Left lobe of liver (tissue), 2 donors: ENCODE measurements around the gene GCH1. TPM values are rescaled to one million over a fixed set of nuclear protein-coding genes. Genes with fewer than 3 reads are reported as not detected.
"Not testable (repeated sequence)": the region's sequence is repeated elsewhere in the genome, so short reads cannot be mapped to it uniquely, and the experiment has no call there.

Experiments
- ATAC-seq: fragments of 200-7000 bp; cut with Tn5 transposase; one replicate; pipeline ENCODE4 v1.9.1; 2020; ENCODE audit warnings: mild to moderate bottlenecking, moderate library complexity
- DNase-seq: peaks from one replicate; pipeline ENCODE4 v3.0.0-alpha.2; 2020; ENCODE audit warnings: low spot score
- total RNA-seq: library from RNA; stranded (reverse); gene quantifications from one replicate; pipeline ENCODE4 v1.2.1, GENCODE V29; 2021
- donor health status: DM: no; HTN: no; CAD: no; lungs with moderate emphysema.
- donor health status: DM: no; HTN: yes; CAD: no.

GCH1 gene, protein sequence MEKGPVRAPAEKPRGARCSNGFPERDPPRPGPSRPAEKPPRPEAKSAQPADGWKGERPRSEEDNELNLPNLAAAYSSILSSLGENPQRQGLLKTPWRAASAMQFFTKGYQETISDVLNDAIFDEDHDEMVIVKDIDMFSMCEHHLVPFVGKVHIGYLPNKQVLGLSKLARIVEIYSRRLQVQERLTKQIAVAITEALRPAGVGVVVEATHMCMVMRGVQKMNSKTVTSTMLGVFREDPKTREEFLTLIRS
- total RNA-seq = 71.0 TPM

DNA sequence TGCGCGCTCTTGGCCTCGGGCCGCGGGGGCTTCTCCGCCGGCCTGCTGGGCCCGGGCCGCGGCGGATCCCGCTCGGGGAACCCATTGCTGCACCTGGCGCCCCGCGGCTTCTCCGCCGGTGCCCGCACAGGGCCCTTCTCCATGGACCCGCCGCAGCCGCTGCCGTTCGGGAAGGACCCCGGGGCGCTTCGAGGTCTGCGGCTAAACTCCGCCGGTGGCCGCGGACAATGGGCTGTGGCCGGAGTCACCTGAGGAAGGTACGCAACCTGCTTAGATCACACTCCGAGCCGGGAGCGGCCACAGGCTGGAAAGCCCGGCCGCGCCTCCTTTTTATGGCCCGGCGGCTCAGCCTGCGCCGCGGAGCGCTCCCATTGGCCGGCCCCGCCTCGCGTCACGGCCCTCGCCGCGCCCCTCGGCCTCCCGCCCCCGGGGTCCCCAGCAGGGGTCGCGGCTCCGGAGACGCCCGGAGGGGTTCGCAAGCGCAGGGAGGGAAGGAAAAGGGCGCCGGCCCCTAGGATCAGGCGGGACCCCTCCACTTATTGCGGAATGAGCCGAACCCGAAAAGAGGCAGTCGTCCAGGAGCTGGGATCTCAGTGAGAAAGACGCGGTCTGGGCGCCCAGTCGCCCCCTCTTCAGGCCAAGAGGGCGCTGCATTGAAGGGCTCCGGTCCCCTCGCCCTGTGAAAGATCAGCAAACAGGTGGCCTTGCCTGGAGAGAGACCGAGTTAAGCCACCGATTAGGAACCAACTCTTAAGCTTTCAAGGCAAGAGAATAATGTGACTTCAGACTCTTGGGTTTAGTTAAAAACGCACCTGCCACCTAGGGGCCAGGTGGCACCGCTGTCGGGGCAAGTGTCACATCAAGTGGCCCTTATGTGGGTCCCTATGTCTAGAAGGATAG, at the start of gene GCH1:
TSS of gene GCH1 (minus strand) at position 306 of the 900 bp plus-strand sequence. CDS start at position 143, 163 bp downstream.
- DNase-seq = peak; percentile 91
- peak; percentile 91 for ATAC-seq

DNA sequence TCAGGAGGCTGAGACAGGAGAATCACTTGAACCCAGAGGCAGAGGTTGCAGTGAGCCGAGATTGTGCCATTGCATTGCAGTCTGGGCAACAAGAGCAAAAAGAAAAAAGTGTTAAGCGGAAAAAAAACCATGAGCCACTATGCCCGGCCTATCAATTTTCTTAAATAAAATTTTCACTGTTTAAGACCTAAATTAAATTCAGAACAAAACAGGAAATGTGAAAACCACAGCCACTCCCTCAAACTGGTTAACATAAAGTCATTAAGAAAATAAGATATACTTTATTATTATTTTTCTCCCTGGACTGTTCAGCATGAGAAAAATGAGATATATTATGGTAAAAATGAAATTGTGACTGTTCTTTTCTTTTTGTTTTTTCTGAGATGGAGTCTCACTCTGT, 44.6 kb upstream of the GCH1 start:
- ATAC-seq (no peak), DNase-seq (no peak)

DNA sequence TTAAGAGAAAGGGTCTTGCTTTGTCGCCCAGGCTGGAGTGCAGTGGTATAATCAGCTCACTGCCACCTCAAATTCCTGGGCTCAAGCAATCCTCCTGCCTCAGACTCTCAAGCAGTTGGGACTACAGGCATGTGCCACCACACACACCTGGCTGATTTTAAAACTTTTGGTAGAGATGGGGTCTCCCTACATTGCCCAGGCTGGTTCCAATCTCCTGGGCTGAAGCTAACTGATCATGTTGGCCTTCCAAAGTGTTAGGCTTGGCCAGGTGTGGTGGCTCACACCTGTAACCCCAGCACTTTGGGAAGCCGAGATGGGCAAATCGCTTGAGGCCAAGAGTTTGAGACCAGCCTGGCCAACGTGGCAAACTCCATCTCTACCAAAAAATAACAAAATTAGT, 43.9 kb upstream of the GCH1 start:
- DNase-seq (no peak), ATAC-seq (no peak)

DNA sequence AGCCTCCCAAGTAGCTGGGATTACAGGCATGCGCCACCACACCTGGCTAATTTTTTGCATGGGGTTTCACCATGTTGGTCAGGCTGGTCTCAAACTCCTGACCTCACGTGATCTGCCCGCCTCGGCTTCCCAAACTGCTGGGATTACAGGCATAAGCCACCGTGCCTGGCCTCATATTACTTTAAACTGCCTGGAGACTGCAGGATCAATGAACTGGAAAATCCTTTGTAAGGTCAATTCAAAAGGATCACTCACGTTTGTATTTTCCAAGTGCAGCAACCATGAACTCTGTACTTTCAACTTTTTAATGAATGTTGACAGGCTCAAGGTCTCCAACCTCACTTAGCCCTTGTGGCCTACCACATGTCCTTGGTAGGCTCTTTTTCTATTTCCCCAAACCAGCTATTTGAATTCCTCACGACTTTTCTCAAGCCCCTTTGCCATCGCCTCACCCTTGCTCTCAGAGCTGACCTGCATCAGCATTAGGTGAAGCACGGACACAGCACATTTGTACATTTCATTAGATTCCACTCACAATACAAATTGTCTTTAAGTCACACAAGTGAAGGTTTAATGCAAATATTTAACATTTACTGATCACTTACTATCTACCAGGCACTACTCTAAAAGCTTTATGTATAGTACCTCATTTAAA, 42.2 kb upstream of the GCH1 start:
- no peak for DNase-seq
- peak; percentile 91 for ATAC-seq

DNA sequence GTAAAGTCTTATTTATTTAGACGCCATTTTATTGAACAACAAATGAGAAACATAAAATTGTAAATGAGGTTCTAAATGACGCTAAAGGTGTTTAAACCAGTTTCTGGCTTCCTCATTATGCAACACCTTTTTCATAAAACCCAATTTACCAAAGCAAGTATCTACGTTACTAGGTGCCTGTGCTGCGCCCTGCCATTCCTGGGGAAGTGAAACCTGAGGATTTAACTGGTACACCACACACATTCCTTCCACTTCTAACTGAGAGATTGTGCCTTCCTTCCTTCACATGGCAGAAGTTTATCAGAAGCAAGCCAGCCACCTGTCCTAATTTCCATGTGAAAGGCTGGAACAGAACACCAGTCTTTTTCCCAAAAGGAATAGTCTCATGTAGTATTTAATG, 40.3 kb upstream of the GCH1 start:
- ATAC-seq = no peak

DNA sequence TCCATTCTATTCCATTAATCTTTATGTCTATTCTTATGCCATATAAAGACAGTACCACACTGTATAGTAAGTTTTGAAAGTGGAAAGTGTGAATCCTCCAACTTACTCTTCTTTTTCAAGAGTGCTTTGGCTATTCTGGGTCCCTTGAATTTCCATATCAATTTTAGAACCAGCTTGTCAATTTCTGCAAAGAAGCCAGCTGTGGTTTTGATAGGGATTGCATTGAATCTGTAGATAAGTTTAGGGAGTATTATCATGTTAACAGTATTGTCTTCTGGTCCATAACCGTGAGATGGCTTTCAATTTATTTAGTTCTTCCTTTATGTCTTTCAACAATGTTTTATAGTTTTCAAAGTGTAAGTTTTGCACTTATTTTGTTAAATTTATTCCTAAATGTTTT, 34.2 kb upstream of the GCH1 start:
- no peak for ATAC-seq
- DNase-seq = no peak

More for the DNA sequence above, 40.3 kb upstream of the GCH1 start:
- DNase-seq = no peak

DNA sequence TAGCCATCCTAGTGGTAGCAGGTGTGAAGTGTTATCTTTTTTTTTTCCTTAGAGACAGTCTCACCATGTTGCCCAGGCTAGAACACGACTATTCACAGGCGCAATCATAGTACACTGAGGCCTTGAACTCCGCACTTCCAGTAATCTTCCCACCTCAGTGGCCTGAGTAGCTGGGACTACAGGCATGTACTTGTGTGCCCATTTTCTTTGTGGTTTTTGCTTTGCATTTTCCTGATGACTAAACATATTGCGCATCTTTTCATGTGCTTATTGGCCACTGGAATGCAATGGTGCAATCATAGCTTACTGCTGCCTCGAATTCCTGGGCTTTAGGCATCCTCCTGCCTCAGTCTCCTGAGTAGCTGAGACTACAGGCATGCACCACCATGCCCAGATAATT, 33.3 kb upstream of the GCH1 start:
- no peak for DNase-seq
- ATAC-seq = no peak

DNA sequence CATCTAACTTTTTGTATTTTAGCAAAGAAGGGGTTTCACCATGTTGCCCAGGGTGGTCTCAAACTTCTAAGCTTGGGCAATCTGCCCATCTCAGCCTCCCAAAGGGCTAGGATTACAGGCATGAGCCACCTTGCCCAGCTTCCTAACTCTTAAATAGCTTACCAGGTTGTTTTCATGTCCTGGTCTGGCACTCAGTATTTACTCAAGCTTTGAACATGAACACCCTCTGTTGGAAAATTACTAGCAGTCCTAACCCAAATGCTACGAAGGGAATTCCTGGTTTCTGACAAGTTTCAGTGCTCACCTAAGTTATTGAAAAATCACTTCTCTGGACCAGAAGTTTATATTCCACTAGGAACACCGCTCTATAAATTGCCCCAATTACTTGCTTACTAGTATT, 32.5 kb upstream of the GCH1 start:
- ATAC-seq = no peak

DNA sequence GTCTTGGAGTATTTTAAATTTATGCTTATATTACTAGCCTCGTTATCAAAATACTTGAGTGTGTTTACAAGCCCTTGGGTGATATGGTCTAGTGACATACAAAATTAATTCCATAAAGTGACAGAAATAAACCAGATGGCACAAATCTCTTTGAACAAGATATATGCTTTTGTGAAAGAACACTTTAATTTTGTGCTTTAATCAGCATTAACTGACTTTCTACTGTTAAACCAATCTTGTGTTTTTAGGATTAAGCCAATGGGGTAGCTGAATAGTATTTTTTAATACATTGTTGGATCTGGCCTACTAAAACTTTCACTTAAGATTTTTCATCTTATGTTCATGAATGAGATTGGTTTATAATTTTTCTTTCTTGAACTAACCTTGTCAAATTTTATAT, 30.4 kb upstream of the GCH1 start:
- DNase-seq (no peak), ATAC-seq (no peak)

More for the DNA sequence above, 32.5 kb upstream of the GCH1 start:
- DNase-seq = no peak

DNA sequence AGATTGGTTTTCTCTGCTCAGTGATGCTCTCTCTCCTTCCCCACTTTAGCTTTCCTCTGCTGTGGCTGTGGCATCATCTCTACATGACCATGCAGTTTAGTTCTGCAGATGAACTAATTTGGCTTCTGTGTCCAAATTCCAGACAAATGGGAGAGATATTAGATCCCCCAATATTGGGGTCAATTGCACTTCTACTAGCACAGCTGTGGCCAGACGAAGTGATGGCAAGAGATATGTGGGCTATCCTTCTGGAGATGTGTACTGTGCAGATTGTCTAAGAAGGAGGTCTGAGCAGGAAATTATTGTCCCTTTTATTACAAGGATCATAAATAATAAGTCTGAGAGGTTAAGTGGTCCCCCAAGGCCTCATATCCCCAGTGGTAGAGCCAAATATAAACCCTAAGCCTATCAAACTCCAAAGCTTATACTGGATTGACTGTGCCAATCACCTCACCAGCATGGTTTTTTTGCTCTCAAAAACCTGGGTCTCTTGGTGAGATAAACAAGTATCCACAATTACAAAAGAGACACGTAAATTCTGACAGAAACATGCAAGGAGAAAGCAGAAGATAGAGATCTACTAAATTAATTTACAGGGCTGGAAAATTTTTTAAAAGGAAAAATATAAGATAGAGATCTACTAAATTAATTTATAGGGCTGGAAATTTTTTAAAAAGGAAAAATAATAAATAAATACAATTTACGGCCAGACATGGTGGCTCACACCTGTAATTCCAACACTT, 29.1 kb upstream of the GCH1 start:
- no peak for ATAC-seq
- DNase-seq = no peak

DNA sequence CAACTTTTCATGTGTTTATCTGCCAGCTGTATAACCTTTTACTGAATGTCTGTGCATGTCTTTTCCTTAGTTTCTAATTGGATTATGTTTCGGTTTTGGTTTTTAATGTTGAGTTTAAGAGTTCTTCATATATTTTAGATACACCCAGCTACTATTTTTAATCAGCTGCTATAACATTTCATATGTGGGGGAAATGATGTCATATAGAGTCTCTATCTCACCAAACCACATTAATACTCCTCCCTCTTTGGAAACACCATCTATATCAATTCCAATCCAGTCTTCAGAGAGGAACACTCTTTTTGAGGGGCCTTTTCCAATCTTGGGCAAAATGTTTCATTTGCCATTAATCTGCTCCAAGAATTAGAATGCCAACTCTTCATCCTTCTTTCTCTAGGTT, 28.5 kb upstream of the GCH1 start:
- no peak for ATAC-seq
- no peak for DNase-seq

DNA sequence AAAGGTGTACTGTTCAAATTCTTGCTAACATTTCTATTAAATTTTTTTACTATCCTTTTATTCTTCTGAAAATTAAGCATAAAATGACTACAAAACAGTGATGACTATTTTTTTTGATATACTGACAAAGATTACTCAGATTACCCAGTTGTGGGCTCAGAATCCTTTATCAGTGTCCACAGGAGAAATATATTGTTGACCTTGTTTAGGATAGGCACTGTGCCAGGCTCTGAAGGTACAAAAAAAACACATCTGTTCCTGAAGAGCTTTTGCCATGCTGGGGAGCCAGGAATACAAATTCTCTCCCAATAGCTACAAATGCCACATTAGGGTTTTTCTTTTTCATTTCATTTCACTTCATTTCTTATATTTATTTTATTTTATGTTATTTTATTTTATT, 26.9 kb upstream of the GCH1 start:
- ATAC-seq (no peak), DNase-seq (no peak)

DNA sequence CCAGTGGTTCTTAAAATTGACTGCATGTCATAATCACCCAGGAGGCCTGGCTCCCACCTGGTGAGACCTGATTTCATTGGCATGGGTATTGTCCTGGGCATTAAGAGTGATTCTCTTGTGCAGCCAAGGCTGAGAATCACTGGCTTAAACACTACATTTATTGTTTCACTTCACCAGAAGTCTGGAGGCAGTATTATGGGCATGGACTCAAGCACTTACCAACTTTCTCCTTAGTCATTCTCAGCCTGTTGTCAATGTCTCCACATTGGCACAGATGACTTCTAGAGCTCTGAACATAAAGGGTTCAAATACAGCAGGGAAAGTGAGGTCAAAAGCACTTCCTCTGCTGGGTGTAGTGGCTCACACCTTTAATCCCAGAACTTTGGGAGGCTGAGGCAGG, 25.6 kb upstream of the GCH1 start:
- no peak for ATAC-seq

DNA sequence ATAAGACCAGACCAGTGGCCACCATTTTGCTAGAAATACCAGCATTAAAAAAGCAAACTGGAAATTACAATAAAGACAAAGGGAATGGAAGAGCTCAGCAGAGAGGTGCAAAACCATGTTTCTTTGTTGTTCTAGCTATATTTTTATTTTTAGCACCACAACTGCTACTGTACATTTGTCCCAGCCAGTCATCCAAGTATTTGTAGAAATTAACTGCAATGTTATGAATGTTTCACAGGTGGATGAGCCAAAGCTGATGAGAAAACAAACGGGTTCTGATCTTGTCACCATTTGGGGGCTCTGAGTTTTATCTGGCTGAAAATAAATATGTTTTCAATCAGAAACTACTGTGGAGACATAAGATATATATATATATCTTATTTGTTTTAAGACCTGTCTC, 24.9 kb upstream of the GCH1 start:
- ATAC-seq (no peak), DNase-seq (no peak)

More for the DNA sequence above, 25.6 kb upstream of the GCH1 start:
- DNase-seq = no peak

DNA sequence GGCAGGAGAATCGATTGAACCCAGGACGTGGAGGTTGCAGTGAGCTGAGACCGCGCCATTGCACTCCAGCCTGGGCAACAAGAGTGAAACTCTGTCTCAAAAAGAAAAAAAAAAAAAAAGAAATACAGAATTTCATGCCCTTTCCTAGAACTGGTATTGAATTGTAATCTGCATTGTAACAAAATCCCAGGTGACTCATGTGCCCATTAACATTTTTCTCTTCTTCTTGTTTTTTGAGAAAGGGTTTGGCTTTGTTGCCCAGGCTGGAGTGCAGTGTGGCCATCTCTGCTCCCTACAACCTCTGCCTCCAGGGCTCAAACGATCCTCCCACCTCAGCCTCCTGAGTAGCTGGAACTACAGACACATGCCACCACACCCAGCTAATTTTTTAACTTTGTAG, 23.9 kb upstream of the GCH1 start:
- ATAC-seq, DNase-seq: not testable (repeated sequence)

DNA sequence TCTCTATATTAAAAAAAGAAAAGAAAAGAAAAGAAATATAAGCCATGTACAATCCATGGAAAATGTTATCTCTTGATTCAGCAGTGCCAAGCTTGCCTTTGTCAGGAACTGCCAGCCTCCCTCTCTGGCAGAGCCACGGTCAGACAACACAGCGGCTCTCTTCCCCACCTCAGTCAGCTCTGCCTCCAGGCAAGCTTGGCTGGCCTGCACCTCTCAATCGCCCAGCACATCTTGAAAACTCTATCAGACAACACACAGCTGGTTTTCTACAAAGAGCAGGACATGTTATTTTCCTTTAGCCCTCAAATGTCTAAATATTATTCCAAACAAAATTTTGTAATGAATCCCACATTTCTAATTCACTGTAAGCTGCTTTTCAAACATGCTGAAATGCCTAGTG, 20.0 kb upstream of the GCH1 start:
- ATAC-seq (no peak), DNase-seq (no peak)

DNA sequence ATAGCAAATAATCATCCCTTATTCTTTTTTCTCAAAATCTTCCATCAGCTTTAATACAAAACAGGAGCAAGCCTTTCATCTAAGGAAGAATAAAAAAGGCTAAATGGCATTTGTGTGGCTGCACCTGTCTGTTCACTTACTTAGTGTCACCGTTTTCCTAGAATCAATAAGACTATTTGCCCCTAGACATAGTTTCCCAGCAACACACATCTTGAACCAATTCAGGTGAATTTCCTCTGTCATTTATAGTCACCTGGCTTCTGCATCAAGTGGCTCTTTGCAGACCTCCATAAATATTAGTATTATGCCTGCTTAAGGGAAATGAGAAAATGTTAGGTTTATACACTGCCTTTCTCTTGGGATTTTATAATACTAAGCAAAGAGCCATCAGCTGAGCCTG, 17.4 kb upstream of the GCH1 start:
- DNase-seq (no peak), ATAC-seq (no peak)

DNA sequence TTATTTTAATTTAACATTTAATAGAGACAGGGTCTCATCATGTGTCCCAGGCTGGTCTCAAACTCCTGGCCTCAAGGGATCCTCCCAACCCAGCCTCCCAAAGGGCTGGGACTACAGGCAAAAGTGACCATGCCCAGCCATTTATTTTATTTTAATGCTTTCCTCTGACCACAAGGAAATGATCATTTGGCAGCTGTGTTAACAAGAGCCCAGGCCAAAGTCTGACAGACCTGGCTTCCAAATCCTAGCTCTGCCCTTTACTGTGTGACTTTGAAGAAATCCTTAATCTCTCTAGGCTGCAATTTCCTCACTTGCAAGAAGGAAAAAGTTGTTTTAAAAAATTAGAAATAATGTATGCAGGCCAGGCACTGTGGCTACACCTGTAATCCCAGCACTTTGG, 16.7 kb upstream of the GCH1 start:
- peak; percentile 63 for ATAC-seq

DNA sequence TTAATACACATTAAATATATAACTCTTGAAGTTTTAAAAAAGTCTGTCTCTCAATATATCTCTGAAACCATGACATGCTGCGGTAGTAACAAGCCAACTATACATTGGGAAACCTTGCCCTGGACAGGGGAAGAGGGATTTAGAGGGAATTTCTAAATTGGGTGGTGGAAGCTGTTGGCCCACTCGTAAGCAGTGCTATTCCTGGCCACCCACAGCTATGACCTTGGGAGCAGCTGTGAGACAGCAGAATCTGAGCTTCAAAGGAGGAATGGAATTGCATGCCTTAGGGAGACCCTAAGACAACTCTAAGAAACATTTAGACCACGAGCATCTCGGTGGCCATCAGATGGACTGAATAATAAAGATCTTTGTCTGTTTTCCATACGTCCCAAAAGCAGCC, 15.8 kb upstream of the GCH1 start:
- ATAC-seq = no peak

More for the DNA sequence above, 16.7 kb upstream of the GCH1 start:
- DNase-seq = no peak

DNA sequence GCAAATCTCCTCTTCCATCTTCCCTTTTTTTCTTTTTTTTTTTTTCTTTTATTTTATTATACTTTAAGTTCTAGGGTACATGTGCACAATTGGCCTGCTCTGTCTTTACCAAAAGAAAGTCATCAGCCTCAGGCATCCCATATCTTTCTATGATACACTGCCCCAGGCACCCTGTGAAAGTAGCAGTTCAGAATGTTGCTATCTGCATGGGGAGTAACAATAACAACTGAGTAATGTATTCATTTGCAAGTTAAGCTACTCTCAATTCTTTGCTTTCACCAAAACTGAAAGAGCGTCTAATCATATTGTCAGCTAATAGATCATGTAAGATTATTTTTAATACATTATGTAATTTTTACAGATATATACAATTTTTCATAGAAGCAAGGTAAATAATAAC, 13.5 kb upstream of the GCH1 start:
- no peak for DNase-seq
- no peak for ATAC-seq

More for the DNA sequence above, 15.8 kb upstream of the GCH1 start:
- DNase-seq = no peak
